VCaP (cell line): Measurements from ENCODE around the gene UPK2.
"Not testable (repeated sequence)": the region's sequence is repeated elsewhere in the genome, so short reads cannot be mapped to it uniquely, and the experiment has no call there.

ENCODE experiments used
- H3K27ac ChIP-seq: fragments of 450-650 bp; 2 replicates; pipeline ENCODE4 v1.5.1; 2017
- CTCF ChIP-seq: fragments of 450-650 bp; conservative IDR thresholded peaks from 2 replicates; pipeline ENCODE4 v1.5.1; 2017; ENCODE audit warnings: mild to moderate bottlenecking, moderate library complexity

Gene UPK2

GRCh38 chr11:118973985-118974384 is 17.9 kb downstream of the UPK2 start:
- no peak overlapping the region for H3K27ac ChIP-seq
- TF ChIP-seq CTCF: no peak

- TF ChIP-seq CTCF: no peak
These were observed 19.9 kb downstream of the UPK2 start for GRCh38 chr11:118975771-118976709.

DNA sequence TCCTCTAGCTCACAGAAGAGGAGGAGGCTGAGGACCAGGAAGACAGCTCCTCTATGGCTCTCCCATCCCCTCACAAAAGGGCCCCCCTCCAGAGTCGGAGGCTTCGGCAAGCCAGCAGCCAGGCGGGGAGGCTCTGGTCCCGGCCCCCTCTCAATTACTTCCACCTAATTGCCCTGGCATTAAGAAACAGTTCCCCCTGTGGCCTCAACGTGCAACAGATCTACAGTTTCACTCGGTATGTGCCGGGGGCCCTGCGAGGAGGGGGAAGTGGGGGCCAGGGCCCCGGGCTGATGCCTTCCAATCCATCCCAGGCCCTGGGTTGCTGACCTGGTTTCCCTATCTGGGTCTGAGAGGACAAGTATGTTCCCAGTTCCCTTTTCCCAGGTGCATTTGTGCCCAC is 23.3 kb downstream of the UPK2 start:
- TF ChIP-seq CTCF: no peak
- H3K27ac ChIP-seq: no peak overlapping the region

More at GRCh38 chr11:118975771-118976709, 19.9 kb downstream of the UPK2 start:
- no peak overlapping the region for H3K27ac ChIP-seq

- H3K27ac ChIP-seq: no peak overlapping the region
- TF ChIP-seq CTCF: no peak
These were observed 24.2 kb downstream of the UPK2 start for GRCh38 chr11:118980191-118980881.

DNA sequence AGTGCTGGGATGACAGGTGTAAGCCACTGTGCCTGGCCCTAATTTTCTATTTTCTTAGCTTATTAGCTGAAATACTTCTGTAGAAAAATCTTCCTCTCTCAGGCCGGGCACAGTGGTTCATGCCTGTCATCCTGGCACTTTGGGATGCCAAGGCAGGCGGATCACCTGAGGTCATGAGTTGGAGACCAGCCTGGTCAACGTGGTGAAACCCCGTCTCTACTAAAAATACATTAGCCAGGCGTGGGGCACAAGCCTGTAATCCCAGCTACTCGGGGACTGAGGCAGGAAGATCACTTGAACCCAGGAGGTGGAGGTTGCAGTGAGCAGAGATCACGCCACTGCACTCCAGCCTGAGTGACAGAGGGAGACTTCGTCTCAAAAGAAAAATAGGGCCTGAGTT is 28.2 kb downstream of the UPK2 start:
- H3K27ac ChIP-seq: not testable (repeated sequence)

- H3K27ac ChIP-seq: no peak overlapping the region
- no peak for TF ChIP-seq CTCF
These were observed 28.7 kb downstream of the UPK2 start for GRCh38 chr11:118984825-118985224.

GRCh38 chr11:118988280-118988679 is 32.2 kb downstream of the UPK2 start:
- TF ChIP-seq CTCF: no peak

GRCh38 chr11:118991486-118992038 is 35.5 kb downstream of the UPK2 start:
- not testable (repeated sequence) for H3K27ac ChIP-seq

More at GRCh38 chr11:118988280-118988679, 32.2 kb downstream of the UPK2 start:
- no peak overlapping the region for H3K27ac ChIP-seq
